NCI-H146 treated with DMSO at 0.1 percent for 48 hours (cell line): ENCODE measurements around the gene LRFN2.

ENCODE experiments used
- DNase-seq: peaks from one replicate; lab custom pipeline; 2025; ENCODE audit not compliant: unreplicated experiment; lab: John Stamatoyannopoulos, UW

LRFN2 gene

DNA sequence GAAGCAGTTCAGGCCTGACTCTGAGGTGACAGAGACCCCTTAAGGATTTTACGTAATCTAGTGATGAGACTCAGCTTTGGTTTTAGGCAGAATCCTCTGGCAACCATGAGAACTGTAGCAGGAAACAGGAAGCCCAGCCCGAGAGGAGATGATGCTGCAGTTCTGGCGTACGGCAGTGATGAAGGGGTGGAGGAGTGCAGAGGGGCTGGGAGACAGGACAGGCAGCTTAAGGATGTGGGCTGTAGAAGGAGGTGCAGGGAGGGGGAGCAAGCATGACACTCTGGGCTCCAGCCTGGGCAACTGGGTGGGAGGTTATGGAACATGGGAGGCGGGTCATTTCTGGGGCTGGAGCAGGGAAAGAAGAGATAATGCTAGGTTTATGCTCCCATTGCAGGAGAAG lies 67.1 kb downstream of the LRFN2 start:
- no peak for DNase-seq

DNA sequence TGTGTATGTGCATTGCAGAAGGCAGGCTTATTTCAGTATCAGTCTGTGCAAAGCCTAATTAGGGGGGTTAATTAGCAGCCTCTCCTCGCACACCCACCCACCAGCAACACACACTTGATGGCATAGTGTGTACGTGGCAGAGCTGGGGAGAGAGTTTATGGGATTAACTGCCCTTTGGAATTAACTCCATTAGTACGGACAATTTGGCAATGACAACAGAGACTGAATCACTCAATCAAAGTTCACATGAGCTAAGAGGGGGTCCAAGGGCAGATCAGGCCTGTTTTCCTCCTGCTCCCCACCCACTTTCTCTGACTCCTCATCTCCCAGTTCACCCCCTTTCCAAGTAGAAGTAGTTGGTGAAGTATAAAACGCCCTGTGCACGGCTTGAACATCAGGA lies 69.5 kb downstream of the LRFN2 start:
- no peak for DNase-seq

DNA sequence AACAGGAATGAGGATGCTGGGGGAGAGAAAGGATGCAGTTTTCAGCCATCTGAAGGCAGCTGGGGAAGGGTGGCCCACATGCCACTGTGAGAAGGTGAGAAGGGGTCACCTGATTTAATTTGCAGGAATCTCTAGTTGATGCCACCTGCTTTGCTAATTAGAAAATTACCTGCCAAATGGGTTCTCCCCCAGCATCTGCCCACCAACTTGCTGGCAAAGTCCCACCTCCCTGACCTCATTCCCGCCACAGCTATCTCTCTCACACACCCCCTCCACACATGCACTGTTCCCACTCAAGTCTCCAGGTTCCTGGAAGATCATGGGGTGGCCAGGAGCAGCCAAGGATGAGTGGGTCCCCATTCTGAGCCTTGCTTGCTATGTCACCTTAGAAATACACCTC lies 70.7 kb downstream of the LRFN2 start:
- DNase-seq: no peak

DNA sequence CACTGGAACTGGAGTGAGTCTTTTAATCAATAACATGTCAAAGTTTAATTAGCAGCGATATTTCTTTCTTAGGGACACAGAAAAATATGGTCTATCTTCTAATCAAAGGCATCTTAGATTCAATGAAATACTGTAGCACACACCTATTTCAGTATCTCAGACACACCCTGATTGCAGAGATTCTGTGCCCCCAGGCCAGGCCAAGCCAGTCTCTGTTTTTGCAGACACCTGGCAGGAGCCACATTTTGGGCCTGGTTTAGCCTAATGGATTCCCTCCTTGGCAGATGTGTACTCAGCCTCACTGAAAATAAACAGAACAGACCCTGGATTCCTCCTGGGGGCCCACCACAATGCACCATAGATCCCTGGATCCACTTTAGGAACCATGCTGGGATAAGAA lies 74.8 kb downstream of the LRFN2 start:
- DNase-seq: no peak

DNA sequence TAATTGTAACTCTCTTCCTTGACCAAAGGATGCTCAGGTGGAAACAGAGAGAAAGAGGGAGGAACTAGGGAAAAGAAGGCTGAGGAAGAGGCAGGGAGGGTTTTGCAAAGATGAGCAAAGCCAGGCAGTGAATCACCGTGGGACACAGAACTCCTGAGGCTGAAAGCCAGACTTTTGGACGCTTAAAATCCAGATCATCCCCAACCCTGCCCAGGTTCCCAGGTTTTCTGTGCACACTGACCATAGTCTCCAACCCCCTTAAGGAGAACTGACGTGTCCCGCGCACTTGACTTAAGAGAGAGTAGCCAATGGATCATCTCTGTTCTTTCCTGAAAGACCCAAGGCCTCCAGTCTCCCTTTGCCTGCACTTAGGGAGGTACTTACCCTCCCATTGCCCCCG lies 75.3 kb downstream of the LRFN2 start:
- no peak for DNase-seq

DNA sequence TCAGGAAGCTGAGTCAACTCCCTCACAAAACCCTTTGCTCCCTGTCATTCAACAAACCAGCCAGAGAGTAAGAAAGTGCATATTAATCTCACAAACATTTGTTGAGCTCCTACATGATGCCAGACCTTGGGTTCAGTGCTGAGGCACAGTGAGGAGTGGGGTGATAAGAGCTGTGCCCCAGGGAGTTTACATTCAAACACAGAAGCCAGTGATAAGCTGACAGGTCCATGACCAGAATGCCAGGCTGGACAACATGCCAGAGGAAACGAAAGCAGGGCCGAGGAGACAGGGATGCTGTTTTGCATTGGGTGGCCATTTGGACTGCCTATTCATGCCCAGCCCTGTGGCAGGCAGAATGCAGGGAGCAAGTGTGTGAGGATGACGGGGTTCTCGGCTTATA lies 76.7 kb downstream of the LRFN2 start:
- no peak for DNase-seq

DNA sequence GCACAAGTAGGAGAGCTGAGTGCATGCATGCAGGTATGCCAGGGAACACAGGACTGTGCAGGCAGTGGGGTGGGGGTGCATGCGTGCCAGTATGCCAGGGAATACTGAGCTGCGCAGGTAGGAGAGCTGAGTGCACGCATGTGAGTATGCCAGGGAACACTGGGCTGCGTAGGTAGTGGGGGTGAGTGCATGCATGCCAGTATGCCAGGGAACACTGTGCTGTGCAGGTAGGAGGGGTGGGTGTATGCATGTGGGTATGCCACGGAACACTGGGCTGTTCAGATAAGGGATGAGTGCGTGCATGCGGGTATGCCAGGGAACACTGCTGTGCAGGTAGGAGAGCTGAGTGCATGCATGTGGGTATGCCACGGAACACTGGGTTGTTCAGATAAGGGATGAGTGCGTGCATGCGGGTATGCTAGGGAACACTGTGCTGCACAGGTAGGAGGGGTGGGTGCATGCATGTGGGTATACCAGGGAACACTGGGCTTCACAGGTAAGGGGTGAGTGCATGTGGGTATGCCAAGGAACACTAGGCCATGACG lies 77.4 kb downstream of the LRFN2 start:
- DNase-seq: no peak

DNA sequence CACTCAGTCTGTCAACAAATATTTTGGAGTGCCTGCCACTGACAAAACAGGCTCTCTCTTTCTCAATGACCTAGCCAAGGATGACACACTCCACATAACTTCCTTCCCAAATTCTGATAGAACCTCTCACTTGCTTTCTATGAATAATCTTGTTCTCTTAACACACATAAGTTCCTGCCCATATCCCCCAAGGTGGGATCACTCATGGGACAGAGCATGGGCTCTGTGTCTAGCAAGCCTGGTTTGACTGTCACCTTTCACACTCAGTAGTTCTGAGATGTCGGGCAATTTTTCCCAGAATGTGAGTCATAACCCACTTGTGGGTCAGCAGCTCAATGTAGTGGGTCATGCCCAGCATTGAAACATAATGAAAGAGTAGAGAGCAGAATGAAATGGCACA lies 78.1 kb downstream of the LRFN2 start:
- no peak for DNase-seq

DNA sequence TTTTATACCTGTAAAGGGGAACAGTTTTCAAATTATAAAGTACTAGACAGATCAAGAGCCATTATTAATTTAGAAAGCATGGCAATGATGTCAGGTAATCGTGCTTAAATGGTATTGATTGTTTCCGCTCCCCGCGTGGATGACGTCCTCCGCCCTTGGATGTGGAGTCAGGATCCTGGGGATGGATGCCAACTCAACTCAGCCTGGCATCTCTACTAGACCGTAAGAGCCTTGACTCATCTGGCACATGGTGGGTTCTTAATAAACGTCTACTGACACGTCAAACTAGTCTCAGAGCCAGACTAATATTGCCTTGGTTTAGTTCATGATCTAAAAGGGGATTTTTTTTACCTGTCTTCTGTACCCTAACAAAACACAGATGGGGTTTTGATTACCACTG lies 80.2 kb downstream of the LRFN2 start:
- DNase-seq: no peak

DNA sequence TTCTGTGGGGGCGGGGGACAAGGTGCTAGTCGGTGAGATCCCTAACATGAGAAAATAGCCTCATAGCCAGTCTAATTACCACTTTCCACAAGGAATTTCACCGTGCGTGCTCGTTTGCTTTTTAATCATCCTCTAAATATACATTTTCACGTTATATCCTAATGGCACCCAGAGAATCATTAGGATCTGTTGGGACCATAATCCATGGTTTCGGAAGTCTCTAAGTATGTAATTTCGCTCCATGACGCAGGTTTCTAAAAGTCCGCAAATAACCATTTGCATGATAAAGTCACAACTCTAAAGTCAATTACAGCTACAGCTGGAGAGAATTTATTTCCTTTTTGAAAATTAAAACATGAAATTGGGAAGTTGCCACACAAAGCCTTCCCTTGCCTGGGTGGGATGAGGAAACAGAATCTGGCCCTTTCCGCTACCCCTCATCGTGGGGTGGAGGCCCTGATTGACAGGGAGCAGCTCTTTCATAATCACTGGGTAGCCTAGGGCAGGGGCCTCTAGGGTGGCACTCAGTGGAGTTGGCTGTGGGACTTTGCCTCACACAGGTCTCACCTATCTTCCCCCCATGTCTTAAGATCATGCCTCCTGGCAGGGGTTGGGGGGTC lies 81.9 kb downstream of the LRFN2 start:
- no peak for DNase-seq

DNA sequence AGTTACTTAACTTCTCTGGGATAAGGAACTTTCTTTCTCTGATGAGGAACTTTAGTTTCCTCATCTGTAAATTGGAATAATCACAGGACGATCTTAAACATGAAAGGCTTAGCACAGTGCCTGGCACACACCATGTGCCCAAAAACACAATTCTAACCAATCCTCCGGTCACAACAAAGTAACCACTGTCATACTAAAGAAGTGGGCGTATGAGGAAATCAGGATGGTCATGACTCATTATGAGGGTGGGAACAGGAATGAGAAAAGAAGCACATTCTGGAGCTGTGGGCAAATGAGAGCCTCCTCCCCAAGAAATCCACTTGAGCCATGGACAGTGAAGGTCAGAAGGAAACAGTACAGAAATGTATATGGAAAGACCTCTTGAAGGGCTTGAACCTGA lies 82.9 kb downstream of the LRFN2 start:
- no peak for DNase-seq

DNA sequence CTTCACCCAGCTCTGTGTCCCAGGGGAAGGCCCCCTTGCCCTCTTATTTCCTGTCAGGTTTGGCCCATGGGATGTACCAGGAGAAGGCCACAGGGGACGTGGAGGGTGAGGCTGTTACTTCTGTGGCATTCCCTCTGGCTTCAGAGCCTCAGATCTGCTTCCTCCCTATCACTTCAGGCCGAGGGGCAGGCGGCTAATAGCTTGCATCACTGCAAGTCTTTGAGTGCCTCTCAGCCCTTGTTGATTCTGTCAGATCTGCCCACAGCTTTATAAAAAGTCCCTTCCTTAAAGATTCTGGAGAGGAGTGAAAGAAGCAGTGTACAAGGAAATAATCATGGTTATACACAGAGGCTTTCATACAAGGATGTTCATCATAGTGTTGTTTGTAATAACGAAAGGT lies 86.9 kb downstream of the LRFN2 start:
- no peak for DNase-seq

DNA sequence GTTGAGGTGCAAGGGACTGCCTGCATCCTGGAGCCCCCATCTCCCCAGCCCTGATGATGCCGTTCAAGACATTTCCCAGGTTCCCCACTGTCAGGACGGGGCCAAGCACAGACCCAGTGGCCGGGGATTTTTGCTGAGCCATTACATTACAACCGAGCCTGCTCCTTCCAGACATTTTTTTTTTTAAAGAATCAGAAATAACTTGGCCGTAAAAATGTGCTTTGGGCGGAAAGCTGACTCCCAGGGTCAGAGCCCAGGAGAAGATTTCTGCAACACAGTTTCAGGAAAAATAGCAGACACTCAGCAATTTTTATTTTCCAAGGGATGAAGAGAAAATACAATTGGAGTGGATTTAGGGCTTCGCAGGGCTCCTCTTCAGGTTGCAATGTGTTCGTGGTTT lies 87.9 kb downstream of the LRFN2 start:
- DNase-seq: no peak

DNA sequence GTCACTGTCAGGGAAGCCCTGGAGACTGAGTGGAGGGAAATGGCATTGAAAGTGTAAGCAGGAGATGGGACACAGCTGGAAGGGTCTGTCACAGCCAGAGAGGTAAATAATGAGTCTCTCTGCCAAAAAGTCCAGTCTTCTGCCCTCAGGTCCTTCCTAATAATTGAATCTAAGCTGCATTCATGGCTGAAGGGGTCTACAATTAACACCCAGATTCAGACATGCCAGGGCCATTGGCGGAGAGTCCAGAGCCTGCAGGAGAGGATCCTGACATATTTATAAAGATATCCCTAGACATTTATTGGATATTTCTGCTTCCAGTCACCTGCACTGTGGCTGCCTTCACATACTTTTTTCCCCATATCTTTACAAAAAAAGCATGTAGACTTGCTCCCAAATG lies 89.0 kb downstream of the LRFN2 start:
- no peak for DNase-seq

DNA sequence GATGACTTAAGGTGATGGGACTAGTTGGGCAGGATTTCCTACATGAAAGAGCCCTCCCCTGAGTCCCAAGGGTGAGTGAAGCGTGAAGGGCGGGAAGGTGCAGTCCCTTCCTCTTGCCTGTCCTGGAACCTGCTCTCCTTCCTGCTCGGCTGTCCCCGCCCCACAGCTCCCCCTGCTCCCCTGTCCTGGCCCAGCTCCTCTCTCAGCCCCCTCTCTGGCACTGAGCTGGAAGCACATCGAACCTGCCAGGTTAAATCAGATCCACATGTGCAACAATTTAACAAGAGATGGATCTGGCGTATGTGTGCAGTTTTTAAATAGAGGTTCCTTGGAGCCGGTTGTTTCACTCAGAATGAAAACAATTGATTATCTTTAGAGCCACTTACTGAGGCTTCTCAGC lies 95.0 kb downstream of the LRFN2 start:
- DNase-seq: no peak

DNA sequence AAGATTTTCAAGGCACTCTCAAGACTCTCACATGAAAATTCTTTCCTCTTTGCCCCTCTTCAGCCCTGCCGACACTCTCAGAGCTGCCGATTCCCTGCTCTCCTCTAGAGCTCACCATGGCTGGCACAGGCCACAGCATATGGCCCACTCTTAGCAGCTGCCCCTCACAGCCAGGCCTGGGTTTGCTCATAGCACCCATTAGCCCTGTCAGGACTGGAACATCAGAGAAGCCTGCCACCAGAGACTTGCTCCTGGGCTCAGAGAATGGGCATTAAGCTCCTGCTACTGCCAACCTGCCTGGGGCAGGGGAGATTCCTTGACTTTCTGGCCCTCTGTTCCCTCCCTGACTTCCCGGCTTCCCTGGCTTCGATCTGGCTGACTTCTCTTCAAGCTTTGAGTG lies 96.7 kb downstream of the LRFN2 start:
- no peak for DNase-seq

DNA sequence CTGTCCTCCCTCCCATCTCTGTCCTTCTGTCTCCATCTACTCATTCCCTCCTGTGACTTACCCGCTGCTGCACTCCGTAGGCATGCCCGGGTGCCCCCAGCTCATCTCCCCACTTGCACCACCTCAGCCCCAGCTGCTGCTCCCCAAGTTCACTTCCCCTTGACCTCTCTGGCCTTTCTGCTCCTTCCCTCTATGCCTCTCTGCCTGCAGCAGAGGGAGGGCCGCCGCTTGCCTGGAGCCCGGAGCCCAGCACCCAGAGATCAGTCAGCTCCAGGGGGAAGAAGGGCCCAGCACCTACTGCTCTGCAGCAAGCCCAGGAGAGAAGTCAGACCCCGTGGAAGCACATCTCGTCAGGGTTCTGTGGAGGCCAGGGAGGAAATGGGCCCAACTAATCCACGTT lies 97.4 kb downstream of the LRFN2 start:
- DNase-seq: no peak

DNA sequence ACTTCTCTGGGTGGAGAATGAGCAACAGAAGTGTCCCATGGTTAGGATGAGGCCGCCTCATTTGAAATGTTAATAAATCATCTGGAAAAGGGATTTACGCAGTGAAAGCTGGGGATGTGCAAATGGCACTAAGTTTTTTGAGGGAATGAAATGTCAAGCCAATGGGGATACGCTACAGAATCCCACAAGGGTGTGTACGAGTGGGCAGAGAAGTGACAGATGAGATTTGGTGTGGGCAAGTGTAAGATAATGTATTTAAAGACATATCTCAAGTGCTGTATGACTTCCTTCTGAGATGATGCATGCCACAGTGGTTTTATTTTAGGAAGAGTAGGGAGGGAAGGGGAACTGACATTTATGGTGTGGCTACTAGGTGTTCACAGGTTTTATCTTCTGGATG lies 100.6 kb downstream of the LRFN2 start:
- no peak for DNase-seq

DNA sequence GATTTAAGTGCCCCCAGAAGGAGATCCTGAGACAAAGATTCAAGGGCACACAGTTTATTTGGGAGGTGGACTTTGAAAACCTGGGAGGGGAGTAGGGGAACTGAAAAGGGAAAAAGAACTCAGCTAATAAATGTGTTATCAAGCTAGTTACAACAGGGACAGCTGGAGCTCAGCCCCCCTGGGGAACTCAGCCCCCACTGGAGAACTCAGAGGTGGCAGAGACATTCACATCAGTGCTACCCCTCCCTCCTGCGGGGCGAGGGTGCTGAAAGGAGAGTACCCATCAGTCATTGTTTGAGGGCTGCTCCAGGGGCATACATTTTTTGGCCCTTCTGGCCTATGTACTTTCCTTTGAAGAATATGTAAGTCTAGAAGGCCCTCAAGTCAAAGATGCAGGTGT lies 101.4 kb downstream of the LRFN2 start:
- no peak for DNase-seq

DNA sequence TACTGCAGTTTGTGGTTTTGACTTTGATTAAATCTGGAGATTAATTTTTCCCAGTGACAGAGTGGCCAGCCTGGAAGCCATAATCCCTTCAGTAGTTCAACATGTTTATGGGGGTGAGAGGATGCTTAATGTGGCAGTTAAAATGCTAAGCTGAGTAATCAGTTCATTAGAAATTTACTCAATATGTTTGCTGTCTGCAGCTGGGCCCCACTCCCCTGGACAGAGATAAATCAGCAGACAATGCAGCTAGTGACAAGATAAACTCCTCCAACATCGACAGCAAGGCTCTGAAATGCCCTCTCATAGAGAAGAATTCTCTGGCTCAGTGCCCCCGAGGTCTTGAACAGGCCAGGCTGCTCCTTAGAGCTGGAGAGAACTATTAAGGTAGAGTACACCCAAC lies 101.9 kb downstream of the LRFN2 start:
- DNase-seq: no peak

DNA sequence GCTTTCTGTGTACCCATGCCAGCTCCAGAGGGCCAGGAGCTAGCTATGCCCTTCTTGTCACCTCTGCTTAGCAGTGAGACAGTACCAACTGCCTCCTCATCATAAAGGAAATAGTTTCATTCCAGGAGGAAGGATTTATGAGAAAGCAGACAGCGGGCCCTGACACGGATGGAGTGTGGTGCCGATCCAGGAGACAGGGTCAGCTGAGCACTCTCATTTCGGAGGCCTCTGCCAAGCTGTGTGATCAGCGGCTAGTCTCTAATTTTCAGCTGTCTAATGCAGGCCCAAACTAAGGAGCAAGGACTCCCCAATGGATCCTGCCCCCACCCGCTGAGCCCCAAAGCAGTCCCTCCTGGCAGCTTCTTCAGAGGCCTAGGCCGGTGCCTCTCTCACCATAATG lies 103.1 kb downstream of the LRFN2 start:
- no peak for DNase-seq

DNA sequence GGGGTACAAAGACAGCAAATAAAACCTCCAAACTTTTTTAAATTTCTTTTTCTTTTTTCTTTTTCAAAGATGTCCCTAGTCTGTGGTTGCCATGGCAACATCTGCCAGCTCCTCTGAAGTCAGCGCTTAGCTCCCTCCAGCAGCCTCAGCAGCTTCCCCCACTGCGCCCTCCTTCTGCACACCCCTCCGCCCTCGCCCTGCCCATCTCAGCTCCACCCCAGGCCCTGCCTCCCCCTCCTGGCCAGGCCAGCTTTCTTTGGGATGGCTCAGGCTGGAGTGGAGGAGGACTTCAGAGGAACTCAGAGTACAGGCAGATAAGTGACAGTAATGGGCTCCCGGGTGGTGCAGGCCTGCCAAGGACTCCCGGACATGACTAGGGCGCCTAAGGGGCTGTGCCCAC lies 104.6 kb downstream of the LRFN2 start:
- no peak for DNase-seq

DNA sequence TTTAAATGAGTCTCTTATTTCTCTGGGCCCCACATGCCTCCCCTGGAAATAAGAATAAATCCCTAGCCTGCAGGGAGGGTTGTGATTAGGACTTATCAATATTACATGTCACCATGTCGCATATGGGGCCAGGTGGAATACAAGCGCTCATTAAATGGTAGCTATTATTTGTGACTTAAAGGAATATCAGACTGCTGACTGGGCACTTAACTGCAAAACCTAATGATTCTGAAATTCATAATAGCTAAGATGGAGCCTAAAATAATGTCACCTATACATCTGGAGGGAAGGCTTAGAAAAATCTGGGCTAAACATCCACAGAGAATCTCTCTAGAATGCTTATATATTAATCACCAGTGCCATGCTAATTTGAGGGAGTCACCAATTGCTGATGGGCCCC lies 106.5 kb downstream of the LRFN2 start:
- no peak for DNase-seq

DNA sequence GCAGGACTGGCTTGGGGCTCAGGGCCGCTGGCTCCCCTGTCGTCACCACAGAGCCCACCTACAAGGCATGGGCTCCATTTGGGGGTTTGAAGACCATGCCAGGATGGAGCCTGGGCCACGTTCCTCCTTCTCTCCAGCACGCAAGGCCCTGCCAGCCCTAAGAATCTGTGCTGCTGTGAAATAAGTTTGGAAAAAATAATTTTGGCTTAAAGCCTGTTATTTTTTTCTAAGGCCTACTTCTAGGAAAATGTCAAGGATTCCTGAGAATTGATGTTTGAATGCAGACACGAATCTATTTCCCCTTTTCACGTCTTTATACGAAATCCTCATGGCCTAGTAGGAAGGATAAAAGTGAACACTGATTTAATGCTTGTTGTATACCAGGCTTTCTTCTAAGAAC lies 107.5 kb downstream of the LRFN2 start:
- DNase-seq: no peak
